NCI-H2107 (cell line): ENCODE measurements around the gene MDC1.

Experiments used
- DNase-seq: peaks from one replicate; lab custom pipeline; 2025; lab: John Stamatoyannopoulos, UW

The MDC1 gene

DNA sequence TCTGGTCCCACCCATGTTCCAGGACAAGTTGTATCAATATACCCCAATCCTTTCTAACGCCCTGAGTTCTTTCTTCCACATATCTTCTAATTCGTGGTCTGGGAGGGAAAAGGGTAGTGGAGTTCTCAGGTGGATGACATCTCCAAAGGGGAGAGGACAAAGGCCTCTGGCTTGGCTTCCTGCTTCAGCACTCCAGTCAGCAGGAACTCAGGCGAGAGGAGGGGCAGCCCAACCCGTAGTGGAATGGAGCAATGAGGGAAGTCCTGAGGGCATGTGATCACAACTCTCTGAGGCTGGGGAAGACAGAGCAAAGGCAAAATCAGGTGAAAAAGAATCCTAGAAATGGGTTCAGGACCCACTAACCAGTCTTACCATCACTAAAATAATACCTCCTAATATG lies 16.7 kb downstream of the MDC1 start:
- no peak for DNase-seq

- DNase-seq = no peak
Measured at GRCh38 chr6:30696432-30696831, 20.6 kb downstream of the MDC1 start.

DNA sequence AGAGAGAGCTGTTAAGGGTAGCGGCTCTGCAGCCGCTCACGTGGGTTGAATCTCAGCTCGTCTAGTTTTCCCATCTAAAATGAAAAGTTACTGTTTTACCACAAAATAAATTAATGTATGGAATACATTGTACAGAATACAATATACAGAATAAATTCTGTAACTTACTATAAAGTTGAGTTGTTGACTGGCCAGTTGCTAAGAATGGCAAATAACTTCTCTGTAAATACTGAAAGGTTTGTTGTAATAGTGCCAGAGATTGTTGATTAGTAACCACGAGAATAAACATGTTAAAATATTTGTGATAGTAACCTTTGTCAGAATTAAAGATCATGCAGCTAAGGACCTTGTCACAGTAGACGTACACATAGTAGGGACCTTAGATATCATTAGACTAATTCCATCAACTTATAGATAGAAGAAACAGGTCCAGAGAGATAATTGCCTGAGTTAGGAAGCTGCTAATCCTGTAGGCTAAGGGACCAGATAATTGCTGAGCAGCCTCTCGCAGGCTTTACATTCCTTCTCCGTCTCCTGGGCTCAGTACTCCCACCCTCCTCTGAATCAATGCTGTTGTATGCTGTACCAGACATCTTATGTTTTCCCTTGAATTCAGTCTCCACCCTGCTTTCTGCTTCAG lies 25.8 kb downstream of the MDC1 start:
- no peak for DNase-seq

GRCh38 chr6:30690403-30691207 lies 26.5 kb downstream of the MDC1 start, which contains the start of gene NRM:
TSS of gene NRM (minus strand) at chr6:30690984. CDS start at chr6:30690974, 10 bp downstream.
- peak; percentile 36 for DNase-seq

DNA sequence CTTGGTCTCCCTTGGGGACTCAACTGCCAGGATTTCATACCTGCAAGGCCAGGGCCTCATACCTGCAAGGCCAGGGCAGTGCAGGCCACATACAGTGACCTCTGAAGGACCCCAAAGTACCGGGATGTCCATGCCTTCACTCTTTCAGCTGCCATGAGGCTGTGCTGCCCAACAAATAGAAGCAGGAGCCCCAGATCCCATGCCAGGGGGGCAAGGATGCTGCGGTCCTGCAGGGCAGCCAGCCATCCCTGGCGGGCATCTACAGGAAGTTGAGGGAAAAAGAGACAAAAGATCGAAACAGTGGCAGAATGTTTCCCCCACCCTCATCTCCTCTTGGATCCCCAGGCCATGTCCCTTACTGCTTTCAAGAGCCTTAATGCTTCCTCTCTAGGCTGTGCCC lies 27.1 kb downstream of the MDC1 start:
- DNase-seq = no peak

- DNase-seq = no peak
Measured at GRCh38 chr6:30689022-30689865, 27.8 kb downstream of the MDC1 start.

- DNase-seq = no peak
Measured at GRCh38 chr6:30688569-30688968, 28.5 kb downstream of the MDC1 start.

- DNase-seq = no peak
Measured at GRCh38 chr6:30687659-30688431, 29.2 kb downstream of the MDC1 start.

DNA sequence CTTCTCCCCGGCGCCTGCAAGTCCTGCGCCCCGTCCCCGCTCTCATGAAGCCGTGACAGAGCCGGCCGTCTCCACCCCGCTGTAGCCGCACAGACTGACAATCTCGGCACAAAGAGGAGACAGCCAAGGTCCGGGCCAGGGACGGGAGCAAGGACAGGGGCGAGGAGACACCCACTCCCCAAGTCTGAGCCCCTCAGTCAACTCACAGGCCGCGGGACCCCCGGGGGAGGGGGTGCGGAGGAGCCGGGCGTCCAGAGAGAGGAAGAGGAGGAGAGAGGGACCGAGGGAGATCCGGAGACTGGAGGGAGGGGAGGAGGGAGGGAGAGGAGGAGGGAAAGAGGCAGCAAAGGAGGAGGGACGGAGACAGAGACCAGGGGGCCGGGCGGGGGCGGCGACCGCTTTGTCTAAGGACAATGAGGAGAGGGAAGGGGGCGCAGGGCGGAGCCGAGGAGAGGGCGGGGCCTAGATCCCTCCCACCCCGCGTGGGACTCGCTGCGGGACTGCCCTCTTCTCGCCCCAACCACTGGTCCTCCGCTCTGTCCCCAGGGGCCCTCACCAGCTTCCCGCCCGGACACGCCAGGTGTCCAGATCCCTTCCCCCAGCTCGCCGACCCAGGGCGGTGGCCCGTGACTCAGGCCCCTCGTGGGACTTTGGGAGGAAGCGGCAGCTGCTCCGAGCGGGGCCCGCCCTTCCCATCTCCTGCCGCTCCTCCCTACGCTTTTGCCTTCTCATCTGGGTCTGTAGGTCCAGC lies 30.0 kb downstream of the MDC1 start:
- peak; percentile 23 for DNase-seq

DNA sequence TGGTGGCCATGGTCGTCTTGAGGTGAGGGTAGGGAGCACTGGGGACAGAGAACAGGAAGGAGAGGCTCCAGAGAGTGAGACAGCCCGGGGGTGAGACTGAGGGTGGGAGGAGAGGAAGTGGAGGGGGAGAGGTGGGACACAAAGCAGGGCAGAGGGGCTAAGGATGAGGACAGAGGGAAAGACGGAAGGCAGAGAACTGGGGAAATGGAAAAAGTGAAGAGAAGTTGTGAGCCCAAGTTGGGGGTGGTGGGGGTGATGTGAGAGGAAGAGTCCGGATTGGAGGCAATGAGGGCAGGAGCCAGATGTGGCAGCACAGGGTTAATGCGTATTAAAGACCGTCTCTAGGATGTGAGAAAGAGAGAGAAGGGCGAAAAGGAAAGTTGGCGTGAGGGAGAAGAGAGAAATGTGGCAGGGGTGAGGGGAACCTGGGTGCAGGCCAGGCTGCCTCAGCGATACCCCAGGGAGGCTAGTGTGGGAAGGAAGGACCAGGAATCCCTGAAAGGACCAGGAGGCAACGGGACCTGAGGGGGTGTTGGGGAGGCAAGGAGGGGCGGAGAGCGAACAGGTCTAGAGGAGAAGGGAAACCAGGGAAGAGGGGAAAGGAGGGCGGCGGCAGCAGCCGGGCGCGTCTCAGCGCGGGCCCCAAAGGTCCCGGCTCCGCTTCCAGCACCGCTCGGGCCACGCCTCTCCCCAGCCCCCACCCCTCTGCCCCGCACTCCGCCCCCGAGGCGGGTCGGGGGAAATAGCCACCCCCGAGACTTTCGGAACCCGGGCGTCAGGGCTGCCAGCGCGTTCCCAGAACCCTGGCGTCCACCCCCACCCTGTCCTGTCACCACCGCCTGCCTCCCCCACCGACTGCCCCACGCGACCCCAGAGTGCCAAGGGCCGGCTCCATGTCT lies 30.8 kb downstream of the MDC1 start, which contains the start of gene PPP1R18:
TSS of gene PPP1R18 (minus strand) at position 637 of the 899 bp plus-strand sequence. CDS start at position 10, 627 bp downstream.
- no peak for DNase-seq

DNA sequence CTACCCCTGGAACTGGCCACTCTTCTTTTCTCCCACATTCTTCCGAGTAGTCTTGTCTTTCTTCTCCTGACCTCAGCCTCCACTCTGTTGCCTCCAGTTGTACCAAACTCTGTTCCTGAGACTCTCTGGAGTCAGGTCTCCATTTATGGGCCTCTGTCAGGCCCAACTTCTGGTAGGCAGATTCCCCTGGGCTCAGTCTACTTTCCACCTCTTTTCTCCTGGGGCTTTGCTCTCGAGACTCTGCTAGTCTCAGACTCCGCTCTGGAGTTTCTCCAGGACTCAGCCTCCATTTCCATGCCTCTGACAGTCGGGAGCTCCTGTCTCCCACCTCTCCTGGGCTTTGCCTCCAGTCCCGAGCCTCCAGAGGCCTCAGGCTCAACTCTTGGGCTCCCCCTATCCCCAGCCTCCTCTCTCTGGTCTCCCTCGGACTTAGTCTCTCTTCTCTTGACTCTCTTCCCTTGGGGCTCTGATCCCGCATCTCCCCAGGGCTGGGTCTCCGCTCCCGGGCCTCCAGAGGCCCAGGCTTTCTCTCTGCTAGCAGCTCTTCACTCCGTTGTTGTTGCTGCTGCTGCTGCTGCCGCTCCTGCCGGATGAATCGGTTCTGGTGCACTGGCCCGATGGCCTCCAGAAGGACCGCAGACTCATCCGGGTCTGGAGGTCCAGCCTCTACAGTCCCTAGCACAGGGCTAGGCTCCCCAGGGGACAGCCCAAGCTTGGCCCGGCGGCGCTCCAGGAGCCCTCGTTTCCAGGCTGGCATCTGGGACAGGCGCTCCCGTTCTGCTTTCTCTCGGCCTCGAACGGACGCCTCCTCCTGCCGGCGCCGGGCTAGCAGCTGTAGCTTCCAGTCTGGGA lies 31.7 kb downstream of the MDC1 start:
- DNase-seq = no peak

DNA sequence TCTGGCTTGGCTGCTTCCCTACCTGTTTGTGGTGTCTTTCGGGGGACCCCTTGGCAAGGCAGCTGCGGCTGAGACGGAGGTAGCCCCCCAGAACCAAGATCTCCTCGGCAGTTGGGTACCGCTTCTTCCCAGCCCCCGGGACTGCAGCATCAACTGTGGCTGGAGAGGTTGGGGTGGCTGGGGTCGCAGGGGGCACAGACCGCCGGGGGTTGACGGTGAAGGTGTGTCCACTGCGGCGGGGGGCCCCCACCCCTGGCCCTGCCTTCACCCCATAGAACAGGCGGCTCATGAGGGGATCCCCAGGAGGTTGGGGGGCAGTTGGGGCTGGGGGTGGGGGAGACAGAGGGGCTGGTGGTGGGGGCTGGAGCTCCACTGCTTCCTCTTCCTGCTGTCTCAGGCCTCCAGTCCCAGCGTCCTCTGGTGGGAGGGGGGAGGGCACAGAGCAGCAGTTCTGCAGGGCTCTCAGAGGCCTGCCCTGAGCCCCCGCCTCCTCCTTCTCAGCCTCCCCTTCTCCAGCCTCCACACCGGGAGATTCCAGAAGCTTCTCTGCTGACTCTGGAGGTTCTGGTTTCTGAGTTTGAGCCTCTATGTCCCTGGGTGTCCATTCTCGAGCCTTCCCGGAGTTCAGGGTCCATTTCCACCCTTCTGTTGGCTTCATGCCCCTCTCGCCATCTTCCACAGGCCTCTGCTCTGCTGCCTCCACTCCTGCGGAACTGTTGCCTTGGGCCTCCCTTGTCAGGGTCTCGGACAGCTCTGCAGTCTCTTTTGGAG lies 32.5 kb downstream of the MDC1 start:
- no peak for DNase-seq

DNA sequence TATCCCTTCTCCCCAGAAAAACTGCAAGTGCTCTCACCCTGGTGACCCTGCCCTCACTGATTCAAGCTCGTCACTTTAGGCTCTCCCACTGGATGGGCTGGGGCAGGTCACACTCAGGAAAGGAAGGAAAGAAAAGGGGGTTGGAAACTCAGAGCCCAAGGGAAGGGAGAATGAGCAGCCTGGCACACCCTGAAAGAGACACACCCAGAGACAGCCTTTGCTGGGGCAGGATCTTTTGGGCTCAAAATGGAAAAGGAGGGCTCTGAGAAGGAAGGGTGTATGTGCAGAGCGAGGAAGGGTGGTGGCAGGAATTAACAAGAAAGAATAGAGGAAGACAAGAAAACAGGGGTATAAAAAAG lies 33.1 kb downstream of the MDC1 start:
- DNase-seq = no peak

- no peak for DNase-seq
Measured at GRCh38 chr6:30683183-30683979, 33.7 kb downstream of the MDC1 start.

DNA sequence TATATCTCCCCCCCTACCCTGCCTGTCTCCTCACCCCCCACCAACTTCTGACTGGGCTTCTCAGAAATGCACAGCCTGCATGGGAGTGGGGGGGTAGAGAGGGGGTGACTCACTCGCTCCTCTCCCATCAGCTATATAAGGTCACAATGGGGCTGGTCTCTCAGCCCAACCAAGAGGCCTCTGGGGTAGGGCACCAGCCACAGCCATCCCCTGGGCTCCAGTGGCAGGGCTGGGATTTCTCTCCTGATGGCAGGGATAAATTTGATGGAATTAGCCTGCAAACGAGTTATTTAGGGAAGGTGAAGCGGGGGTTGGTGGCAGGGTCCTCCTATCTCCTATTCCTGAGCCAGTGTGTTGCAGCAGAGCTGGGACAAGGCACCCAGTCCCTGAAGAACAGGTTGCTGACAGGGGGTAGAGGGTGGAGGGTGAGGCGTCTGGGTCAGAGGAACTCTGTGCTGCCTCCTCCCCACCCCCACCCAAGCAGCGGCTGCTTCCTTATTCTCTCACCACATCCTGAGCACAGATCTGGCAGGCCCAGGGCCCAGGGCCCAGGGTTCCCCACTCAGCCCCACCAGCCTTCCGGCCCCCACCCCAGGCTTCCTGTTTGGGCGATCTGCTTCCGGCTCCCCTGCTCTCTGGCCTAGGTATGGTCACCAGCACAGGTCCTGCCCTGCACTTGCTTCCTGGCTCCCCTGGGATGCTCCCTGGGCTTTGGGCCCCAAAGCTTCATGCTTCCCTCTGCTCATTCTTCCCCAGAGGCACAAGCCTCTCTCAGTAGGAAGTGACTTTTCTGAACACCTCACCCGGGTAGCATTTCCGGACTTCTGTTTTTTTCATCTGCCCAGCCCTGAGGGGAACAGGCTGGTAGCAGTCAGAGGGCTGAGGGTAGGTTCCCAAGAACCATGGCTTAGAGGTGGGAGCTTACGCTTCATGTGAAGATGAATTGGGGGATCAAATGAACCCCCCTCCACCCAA lies 34.7 kb downstream of the MDC1 start:
- DNase-seq = no peak

GRCh38 chr6:30681766-30682142 lies 35.3 kb downstream of the MDC1 start:
- no peak for DNase-seq
